ENCODE results near the gene NDUFA5.

- no peak for TF ChIP-seq CTCF (IDR thresholded peaks at IDR 0.05)
- TF ChIP-seq TEAD4 (CRISPR knock-in tag; IDR thresholded peaks at IDR 0.05) = no peak
- TF ChIP-seq ELF4 (CRISPR knock-in tag; IDR thresholded peaks at IDR 0.05; ENCODE audit: low read depth) = no peak
- no peak for TF ChIP-seq ZNF121 (CRISPR knock-in tag; IDR thresholded peaks at IDR 0.05)
- TF ChIP-seq ZNF512 (CRISPR knock-in tag; IDR thresholded peaks at IDR 0.05; ENCODE audit: borderline replicate concordance) = no peak
- TF ChIP-seq STAT6 (CRISPR knock-in tag; conservative IDR thresholded peaks at IDR 0.05; ENCODE audit: low read depth) = no peak
- no peak for TF ChIP-seq MAX (CRISPR knock-in tag; IDR thresholded peaks at IDR 0.05)
- no peak for TF ChIP-seq TCF7 (CRISPR knock-in tag; IDR thresholded peaks at IDR 0.05; ENCODE audit: low read depth)
- TF ChIP-seq HMGA2 (CRISPR knock-in tag; IDR thresholded peaks at IDR 0.05) = no peak
- TF ChIP-seq ZNF232 (CRISPR knock-in tag; IDR thresholded peaks at IDR 0.05) = no peak
- no peak for TF ChIP-seq ARID4B (CRISPR knock-in tag; IDR thresholded peaks at IDR 0.05; ENCODE audit: borderline replicate concordance)
- TF ChIP-seq HMGXB4 (CRISPR knock-in tag; IDR thresholded peaks at IDR 0.05) = no peak
- no peak for TF ChIP-seq USF1 (CRISPR knock-in tag; IDR thresholded peaks at IDR 0.05)
- no peak for TF ChIP-seq ZNF317 (CRISPR knock-in tag; IDR thresholded peaks at IDR 0.05; ENCODE audit: borderline replicate concordance, low read depth)
Measured at GRCh38 chr7:123539871-123540270, 17.7 kb downstream of the NDUFA5 start.
